ENCODE measurements around the gene IFT122.

IFT122 gene

GRCh38 chr3:129413687-129414506, 26.1 kb upstream of the IFT122 start:
- no peak for DNase-seq (ENCODE audit: low read depth in 3 of 3)

DNA sequence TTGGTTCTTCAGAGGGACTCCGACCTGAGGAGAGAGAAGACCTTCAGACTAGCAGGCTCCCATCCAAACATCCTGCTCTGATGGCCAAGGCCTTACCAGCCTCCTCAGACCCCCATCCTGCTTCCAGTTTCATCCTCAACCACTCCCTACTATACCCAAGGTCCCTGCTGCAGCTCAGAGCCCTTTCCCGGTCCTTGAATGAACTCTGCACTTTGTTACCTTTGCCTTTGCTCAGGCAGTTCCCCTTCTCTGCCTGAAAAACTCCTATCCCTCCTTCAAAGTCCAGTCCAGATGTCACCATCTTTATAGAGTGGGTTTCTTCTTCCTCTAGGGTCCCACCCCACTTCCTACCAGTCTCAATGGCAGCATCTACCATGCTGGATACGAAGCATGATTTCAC, 24.6 kb upstream of the IFT122 start:
- DNase-seq (ENCODE audit: low read depth in 3 of 3) = no peak

DNA sequence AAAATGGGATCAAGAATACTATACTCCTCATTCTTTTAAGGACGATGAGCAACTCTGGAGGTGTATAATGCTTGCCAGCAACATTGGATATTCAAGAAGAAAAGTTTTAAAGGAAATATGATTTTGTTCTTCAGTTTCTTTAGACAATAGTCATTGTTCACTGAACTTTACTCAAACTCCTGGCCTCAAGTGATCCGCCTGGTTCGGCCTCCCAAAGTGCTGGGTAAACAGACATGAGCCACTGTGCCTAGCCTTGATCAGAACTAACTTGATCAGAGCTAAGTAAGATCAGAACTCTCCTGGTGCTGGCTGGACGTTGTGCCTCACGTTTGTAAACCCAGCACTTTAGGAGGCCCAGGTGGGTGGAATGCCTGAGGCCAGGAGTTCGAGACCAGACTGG, 24.2 kb upstream of the IFT122 start:
- DNase-seq (ENCODE audit: low read depth in 3 of 3) = no peak

GRCh38 chr3:129416415-129416814, 23.6 kb upstream of the IFT122 start:
- DNase-seq (ENCODE audit: low read depth in 3 of 3) = no peak

DNA sequence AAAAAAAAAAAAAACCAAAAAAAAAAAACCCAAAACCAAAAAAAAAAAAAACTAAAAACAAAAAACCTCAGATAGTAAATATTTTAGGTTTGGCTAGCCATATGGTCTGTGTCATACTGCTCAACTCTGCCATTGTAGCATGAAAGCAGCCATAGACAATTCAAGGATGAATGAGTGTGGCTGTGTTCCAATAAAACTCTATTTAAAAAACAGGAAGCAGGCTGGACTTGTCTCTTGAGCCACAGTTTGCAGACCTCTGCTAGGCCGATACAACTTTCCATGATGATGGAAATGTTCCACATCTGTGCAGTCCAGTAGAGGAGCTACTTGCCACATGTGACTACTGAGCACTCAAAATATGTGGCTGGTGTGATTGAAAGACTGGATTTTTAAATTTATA, 22.7 kb upstream of the IFT122 start:
- DNase-seq (ENCODE audit: low read depth in 3 of 3) = no peak

GRCh38 chr3:129418041-129418973, 21.7 kb upstream of the IFT122 start:
- DNase-seq (ENCODE audit: low read depth in 3 of 3) = no peak

DNA sequence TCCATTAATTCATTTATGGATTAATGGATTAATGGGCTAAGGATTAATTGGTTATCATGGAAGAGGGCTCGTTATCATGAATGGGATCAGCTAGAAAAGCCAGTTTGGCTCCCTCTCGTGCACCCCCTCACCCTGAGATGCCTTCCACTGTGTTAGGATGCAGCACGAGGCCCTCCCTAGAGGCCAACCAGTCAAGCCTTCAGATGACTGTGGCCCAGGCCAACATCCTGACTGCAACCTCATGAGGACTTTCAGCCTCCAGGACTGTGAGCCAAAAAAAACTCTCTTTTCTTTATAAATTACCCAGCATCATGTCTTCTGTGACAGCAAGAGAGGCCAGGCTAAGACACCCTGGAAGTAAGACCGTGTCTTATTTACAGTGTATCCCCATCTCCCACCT, 20.5 kb upstream of the IFT122 start:
- no peak for DNase-seq (ENCODE audit: low read depth in 3 of 3)

- no peak for DNase-seq (ENCODE audit: low read depth in 3 of 3)
Measured at GRCh38 chr3:129421236-129421883, 18.7 kb upstream of the IFT122 start.

DNA sequence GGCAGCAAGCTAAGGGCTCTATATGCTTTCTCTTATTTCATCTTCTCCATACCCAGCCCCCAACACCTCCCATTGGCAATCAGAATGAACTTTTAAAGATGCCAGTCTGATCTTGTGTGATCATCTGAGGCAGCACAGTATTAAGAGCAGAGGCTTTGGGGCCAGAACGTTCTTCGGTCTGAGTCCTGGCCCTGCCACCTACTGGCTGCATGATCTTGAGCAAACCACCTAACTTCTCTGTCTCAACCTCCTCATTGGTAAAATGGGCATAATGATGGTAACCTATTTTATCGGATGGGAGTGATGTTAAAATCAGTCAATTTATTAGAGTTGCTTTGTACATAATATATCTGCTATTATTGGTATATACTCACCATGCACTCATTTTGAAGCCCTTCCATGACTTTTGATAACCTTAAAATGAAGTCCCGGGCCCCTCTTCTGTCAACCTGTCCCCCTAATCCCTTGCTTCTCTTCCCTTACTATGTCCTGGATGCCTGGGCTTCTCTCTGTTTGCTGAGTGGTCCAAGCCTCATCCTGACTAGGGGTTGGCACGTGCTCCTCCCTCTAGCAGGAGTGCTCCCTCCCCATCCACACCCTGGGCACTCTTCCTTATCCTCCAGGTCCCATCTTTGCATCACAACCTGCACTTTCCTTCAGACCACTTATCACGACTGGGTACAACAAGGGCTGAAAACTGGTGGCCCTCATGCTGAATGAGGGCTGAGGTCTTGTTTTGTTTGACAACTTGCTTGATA, 17.9 kb upstream of the IFT122 start:
- no peak for DNase-seq (ENCODE audit: low read depth in 3 of 3)

DNA sequence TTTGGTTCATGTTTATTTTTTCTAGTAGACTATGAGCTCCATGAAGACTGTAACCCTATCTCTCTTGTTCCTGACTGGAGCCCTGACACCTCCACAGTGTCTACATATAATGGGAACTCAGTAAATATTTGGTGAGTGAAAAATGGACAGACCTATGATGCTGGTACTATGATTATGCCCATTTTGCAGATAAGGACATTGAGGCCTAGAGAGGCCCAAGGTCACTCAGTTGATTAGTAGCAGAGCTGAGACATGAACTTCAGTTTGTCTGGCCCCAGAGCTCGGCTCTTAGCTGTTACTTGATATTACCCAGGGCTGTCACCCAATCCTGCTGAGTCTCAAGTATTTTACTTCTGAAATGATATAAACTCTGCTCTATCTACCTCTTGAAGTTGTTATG, 17.1 kb upstream of the IFT122 start:
- no peak for DNase-seq (ENCODE audit: low read depth in 3 of 3)

- DNase-seq (ENCODE audit: low read depth in 3 of 3) = no peak
Measured at GRCh38 chr3:129424185-129424841, 15.7 kb upstream of the IFT122 start.

- DNase-seq (ENCODE audit: low read depth in 3 of 3) = no peak
Measured at GRCh38 chr3:129425213-129425612, 14.8 kb upstream of the IFT122 start.

DNA sequence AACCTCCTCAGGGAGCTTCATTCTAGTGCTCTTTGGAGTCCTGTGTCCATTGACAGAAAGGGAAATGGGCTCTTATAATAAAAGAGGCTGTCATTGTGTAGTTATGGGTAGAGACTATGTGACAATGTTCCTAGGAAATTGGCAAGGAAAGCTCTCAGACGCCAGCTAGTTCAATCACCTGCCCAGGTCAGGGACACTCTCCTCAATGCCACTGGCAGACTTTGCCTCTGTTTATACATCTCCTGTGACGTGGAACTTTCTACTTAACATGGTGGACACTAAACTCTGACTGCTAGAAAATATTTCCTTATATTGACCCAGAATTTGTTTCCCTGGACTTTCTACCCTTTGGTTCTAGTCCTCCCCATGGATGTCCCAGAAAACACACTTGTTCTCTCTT, 14.4 kb upstream of the IFT122 start:
- no peak for DNase-seq (ENCODE audit: low read depth in 3 of 3)

- DNase-seq (ENCODE audit: low read depth in 3 of 3) = no peak
Measured at GRCh38 chr3:129428007-129428375, 12.0 kb upstream of the IFT122 start.

GRCh38 chr3:129428376-129429079, 11.5 kb upstream of the IFT122 start, which contains the start of gene EFCAB12:
Gene EFCAB12 (minus strand): TSS chr3:129428636. CDS start chr3:129428488, 148 bp downstream.
- peak; percentile 74 to 80 (median 76) for DNase-seq (ENCODE audit: low read depth in 3 of 3)

- DNase-seq (ENCODE audit: low read depth in 3 of 3) = no peak
Measured at GRCh38 chr3:129429080-129429451, 11.0 kb upstream of the IFT122 start.

DNA sequence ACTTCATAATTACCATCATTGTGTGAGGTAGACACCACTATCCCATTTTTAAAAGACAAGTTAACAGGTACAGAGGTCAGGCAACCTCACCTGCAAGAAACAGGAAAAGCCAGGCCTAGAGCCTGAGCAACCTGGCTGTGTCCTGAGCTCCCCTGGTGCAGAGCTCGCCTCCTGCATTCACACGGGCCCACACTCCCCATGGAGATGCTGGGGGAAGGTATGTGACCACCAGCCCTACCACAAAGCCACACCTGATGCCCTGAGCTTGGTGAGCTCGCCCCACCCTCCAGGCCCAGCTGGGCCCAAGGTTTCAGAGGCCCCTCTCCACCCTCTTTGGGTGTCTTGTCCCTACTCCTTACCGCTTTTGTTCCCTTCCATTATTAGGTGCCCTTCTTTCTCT, 10.4 kb upstream of the IFT122 start:
- no peak for DNase-seq (ENCODE audit: low read depth in 3 of 3)

DNA sequence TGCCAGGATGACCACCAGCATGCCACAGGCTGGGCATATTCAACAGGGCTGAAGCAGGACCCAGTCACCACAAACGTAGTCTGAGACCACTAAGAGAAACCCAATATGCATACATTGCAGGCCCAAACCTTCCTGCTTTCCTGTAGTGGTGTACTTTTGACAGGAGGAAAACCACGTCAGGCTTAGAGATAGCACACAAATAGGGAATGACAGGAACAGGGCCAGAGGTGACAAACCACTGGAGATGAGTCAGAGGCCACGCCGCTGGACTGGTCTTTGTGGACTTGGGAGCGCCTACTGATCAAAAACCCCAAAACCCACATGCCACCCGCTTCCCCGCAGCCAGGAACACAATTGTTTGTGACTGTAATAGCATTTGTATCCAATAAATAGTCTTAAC, 8.0 kb upstream of the IFT122 start:
- no peak for DNase-seq (ENCODE audit: low read depth in 3 of 3)

DNA sequence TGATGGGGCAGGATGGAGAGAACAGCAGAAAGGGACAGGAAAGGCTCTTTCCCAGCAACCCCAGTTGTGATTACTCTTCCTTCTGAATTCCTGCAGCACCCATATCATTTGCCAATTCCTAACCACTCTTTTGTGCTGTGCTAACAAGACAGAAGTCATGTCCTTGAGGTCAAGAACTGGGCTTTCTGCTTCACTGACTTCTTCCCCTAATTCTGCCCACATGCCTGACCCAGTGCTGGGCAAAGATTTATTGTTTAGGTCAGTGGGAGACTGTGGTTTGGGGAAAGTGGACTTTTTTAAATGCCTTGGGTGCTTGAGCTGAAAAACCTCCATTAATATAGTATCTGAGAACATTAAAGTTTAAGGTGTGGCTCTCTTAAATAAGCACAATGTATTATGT, 7.4 kb upstream of the IFT122 start:
- DNase-seq (ENCODE audit: low read depth in 3 of 3) = no peak

GRCh38 chr3:129433565-129433964, 6.5 kb upstream of the IFT122 start:
- no peak for DNase-seq (ENCODE audit: low read depth in 3 of 3)
